HTERT RPE-1 (cell line): ENCODE data around the gene TBX15.

ENCODE experiments used
- in situ Hi-C: fragments of 300-500 bp; cut with MboI; formaldehyde crosslinking; loops from 4 replicates; pipeline ENCODE4 v1.14.3; 2020; ENCODE audit warnings: low sequenced_read_pairs

Gene TBX15

DNA sequence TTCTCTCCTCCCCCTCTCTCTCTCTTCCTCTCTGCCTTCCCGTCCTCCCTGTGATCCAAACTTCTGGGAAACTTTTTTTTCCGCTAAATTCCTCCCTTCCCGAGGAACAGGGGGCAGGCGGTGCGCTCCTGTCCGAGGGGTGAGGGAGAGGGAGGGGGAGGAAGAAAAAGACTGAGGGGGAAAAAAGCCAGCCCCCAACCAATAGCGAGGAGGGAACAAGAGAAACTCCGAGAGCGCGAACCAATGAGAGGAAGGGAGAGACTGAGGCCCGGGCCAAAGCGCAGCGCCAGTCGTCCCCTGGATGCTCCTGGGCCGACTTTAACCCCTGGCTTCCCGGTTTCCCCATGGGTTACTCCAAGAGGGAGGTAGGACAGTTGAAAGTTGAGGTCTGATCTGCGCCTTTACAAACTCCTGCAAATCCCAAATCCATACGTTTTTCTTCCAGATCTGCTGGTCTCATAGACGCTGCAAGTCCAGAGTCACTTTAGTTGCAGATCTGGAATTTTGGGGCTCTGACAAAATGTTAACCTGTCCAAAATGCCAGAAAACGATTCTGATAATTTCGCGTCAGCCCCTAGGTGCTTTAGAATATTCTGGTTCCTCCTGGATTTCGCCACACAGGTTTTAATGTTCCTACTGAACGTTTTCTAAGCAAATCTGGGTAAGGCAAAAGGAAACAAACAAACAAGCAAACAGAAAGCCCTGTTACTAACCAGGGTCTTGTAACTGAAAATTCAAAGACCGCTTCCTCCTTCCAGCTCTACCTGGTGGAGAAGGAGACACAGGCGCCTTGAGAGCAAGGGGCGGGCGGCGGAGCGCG, at the start of gene TBX15:
TBX15 (minus strand) TSS at position 158 of the 820 bp plus-strand sequence. CDS start 548 bp downstream, outside the sequence.
- in situ Hi-C loops = no loop called here

DNA sequence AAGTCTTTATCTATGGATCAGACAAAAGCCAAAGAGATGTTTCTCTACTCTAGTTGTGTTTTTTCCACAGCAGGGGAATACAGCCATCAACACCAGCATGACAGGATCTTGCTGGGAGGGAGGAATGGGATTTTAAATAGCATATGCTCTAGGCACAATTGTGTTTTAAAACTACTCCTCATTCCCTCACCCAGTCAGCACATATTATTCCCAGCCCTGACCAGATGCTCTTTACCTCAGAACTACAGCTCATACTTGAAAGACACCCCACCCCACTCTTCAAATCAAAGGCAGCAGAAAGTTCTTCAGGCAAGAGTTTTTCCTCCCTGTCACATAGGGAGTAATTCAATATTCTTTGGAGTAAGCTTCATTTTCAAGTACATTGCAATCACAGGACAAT, 46.2 kb upstream of the TBX15 start:
- in situ Hi-C loops = no loop called here

DNA sequence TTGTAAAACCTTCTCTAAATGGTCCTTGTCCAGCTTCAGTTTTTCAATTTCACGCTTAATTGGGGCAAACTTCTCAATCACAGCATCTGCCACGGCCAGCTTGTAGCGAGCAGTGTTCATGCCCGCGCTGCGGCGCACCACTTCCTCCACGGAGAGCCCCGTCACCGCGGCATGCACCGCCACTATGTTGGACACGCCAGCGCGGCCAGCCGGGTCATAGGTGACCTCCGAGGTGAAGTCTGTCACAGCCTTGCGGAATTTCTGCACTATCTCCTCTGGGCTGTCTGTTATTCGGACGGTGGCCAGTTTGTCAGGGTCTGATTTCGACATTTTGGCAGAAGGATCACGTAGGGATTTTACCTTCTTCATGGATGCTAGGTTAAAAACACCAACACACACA, 44.8 kb upstream of the TBX15 start:
- in situ Hi-C loops = no loop called here

DNA sequence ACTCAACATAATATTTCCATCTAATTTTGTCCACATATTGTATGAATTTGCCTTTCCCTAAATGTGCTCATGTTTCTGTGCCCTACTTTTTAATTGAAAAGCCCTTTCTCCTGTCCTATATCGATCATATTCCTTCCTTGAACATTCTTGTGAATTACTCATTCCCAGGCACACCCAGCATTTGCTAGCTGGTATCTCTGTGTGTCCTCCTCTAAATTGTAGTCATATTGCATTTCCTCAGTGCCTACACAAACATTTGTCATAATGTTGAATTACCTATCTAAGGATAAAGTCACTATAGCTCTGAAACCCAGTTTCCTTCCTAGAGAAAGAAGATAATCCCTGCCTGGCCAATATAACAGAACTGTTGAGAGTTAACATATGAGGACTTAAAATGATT, 39.6 kb upstream of the TBX15 start:
- in situ Hi-C loops = no loop called here

DNA sequence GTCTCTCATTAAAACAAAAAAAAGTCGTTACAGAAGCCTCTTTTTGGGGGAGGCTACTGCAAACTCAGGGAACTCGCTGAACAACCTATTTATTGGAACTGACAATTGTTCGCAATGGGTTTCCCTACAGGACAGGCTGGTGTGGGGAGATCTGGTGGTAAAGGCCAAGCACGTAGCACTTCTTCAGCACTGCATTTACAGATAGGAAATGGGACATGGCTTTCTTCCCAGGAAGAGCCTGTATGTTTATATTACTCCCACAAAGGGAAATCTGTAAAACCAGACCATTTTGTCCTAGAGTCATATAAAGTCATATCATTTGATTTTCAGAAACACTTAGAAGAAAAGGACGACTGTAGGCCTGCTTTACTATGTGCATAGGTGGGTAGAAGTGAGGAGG, 38.8 kb upstream of the TBX15 start:
- in situ Hi-C loops = no loop called here

DNA sequence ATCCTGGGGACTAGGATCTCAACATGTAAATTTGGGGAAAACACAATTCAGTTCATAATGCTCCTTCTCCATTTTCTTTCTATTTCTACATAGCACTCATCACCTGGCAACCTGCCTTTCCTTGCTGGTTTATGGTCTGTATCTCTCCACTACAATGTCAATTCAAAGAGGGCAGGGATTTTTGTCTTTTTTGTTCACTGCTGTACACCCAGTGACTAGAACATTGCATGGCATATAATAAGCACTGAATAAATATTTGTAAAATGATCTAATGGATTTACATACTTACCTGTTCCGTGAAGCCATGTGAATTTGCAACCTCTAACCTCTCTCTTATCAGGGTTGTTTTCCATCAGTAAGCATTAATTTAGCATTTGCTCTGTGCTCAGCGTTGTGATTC, 27.4 kb upstream of the TBX15 start:
- in situ Hi-C loops = no loop called here

DNA sequence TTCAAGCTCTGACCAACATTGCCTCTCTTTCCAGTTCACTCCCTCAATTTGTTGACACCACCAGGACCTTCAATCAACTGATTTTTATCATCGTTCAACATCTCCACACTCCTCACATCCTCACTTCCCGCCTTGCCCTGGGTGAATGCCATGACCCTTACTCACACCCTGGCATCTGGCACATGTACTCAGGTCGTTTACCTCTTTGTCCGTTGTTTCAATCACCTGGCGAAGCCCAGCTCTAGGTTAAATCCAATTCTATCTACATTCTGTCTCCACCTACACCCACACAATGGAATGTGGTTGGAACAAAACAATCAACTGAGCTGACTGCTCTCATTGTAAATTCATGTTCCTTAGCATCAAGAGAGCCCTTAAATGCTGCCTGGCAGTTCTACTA, 24.2 kb upstream of the TBX15 start:
- in situ Hi-C loops = no loop called here

DNA sequence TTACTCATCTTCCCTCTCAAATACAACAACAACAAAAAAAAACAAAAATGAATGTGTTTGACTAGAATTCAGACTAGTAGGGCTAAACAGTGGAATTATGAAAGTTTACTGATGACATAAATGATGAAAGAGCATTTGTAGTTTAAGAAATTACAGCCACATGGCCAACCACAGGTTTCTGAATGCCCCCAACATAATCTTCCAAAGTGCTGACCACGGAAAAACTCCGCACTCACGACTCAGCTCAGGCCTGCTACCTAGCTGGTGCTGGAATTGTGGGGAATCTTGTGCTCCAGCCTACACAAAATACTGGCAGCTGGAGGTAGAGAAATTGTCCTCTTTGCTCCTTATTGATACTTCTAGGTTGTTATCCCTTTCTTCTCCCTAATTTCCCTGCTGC, 23.6 kb upstream of the TBX15 start:
- in situ Hi-C loops = no loop called here

DNA sequence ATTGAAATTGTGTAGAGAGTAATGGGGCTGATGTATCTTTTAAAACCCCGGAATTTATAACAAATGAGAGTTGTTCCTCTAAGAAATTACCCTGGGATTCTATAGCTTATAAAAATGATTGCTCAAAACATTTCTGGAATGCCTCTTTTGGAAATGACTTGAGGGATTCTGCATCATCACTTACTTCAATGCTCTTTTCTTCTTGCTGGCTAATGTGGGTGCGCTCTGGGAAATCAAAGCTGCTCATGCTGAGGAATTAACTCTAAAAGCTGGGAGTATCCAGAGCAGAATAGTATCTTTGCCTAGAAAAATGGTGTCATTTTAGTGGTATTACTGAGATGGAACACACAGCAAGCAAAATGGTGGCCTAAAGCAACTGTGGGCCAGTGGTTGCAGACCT, 23.0 kb upstream of the TBX15 start:
- in situ Hi-C loops = no loop called here

DNA sequence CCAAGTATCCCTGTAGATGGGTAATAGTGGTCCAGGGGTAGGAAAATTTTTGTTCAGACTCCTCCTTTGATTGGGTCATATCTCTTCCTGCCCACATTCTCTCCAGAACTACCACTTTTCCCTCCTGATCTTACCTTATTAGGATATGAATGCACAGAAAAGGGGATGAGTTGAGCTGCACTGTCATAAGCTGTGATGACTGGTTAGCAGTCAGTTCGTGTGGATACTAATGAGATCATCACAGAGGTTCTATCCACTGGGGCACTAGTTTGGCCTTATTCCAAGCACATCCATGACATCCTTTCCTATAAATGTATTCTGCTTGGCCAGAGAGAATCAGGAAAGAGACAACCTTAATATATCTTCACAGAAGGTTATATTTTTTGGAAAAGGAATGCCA, 22.1 kb upstream of the TBX15 start:
- in situ Hi-C loops = no loop called here

DNA sequence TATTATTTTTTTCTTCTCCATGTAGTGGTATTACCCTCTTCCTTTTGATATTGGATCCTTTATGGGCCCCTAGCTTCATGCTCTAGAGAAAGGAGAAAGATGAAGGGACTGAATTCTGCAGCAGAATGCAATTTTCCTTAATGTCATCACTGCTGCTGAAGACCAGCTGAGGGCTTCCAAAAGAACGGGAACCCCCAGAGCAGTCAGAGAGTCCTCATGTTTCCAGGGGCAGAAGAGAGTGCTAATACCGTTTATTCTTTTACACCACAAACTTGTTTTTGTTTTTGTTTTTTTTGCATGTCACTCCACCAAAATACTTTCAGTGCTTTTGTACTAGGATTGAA, 21.1 kb upstream of the TBX15 start:
- in situ Hi-C loops = no loop called here

DNA sequence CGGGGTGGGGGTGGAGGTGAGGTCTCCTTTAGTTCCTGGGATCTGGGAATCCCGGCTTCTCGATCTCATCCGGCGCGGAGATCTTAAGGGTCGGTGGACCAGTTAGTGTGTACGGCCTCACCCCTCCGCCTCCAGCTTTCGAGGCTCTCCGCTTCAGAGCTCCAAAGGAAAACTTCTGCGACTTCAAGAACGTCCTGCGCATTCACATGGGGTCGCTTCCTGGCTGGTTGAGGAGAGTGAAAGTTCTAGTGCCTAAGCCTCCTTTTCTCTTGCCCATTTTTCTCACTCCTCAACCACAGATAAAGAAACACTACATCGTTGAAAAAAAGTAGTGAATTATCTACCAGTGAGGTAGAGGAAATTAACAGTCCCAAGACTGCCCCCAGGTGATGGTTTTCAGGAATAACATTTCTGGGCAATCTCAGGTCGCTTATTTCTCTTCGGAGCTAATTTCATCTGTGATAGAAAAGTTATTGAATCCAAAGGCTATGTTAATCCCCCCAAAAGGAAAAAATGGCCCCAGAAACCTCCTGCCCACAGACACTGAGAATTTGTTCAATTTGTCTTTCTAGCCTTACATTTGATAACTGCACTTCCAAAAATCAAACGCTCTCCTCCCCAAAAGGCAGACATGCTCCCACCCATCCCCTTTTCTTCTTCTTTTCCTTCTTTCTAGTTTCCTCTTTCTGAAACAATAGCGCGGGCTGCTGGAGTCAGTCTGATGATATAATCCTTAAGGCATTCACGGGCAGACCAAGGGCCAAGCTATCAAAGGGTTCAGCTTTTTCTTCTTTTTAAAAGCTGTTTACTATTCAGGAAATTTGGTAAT, 20.6 kb upstream of the TBX15 start:
- in situ Hi-C loops = no loop called here

DNA sequence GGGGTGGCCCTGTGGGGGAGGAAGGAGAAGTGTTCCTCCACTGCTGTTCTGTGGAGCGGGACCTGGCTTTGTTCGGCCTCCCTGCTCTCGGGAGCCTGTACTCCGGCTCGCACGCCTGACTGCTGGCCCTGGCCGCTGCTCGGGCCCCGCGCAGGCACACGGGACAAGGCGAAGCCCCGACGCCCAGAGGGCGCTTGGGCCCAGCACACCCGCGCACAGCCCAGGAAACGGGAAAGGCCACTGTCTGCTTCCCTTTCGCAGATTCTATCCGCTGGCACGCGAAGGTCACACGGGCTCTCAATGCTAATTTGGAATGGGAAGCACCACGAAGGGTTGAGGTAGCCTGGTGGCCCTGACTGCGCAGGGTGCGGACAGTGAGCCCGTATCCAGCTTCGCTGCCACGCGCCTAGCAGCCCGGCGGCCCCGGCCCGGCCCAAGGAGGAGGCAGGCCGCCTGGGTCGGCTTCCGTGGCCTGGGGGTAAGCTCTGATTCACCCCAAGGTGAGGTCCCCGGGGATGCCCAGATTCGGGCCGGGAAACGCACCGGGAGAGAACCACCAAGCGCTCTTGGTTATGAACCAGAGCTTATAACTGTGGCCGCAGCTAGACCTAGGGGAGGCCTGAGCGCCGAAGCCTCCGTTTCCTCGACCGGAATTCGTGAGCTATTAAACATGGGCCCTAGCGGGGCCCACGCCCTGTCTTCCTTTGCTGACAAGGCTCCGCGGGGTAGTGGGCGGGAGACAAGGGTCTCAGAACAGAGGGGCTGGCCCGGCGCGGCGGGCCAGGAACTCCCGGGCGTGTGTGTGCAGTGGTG, 19.7 kb upstream of the TBX15 start:
- in situ Hi-C loops = no loop called here

DNA sequence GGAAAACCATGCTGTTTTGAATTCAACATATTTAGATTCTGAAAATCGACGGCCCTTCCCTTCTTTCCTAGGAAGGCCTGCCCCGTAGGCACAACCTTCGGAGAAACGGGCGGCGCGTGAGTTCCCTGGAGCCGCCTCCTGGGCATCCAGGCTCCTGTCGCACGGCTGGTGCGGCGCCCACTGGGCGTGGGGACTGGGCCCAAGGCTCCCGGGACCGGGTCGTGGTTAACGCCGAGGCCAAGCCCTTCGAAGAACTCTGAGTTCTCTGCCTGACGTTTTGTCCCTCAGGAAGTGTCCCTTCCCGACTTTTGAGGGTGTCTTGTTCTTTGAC, 19.2 kb upstream of the TBX15 start:
- in situ Hi-C loops = no loop called here

DNA sequence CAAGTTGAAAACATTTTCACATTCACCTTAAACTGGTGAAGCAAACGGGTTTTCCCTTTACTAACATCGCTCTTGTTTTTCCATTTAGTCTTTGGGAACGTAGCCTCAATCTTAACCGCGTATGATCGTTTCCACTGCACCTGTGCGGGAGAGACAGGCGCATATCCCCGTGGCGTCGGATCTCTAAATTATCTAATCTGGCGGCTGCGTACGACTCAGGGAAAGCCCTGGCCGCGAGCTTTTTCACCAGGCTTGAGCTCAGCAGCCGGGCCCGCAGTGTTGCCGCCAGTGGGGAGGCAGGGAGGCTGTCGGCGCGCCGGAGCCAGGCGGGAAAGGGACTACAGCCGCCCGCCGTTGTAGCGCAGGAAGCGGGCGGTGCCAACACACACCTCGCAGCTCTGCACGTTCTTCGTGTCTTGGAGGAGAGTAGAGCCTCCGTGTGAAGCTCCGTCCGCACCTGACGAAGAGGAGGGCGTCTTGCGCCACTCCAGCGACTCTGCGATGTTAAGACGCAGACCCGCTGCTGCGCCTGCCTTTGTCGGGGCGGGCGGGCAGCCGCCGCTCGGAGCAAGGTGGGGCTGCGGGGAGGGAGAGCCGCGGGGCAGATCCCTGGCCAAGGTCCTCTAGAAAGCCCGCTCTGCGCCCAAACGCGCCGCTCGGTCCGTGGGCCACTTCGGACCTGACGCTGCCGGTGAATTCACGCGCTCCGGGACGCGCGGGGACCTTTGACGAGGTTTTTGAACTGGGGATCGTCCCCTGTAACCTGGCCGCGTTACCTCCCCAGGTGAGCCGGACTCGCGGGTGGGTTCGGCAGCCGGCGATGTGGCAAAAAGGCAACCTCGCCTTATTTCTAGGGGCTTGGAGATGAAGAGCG, 18.5 kb upstream of the TBX15 start:
- in situ Hi-C loops = no loop called here

DNA sequence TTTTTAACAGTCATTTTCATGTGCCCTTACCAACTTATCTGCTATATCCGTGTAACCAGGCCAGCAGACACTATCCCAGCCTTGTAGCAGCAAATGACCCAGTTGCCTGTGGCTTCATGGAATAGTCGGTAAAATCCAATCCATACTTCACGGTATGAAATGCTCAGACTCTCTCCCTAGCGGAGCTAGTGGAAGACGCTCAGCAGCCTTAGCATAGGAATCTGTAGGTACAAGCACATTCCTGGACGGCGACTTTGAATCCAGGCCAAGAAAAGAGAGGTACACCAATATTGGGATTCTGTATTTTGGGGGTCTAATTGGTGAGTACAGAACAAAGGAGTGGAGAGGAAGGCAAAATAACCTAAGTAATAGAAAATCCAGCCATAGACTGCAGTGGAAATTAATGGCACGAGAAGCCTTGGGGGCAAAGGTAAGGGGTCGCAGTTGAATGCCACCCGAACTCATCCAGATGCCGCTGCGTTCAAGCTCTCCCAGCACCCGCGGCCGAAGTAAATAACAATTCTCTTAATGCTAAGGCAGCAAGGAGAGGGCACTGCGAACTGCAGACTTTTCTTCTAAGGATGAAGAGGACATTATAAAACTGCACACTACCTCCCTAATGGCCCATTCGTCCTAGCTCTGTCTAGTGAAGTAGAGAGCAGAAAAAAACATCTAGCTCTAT, 17.7 kb upstream of the TBX15 start:
- in situ Hi-C loops = no loop called here

DNA sequence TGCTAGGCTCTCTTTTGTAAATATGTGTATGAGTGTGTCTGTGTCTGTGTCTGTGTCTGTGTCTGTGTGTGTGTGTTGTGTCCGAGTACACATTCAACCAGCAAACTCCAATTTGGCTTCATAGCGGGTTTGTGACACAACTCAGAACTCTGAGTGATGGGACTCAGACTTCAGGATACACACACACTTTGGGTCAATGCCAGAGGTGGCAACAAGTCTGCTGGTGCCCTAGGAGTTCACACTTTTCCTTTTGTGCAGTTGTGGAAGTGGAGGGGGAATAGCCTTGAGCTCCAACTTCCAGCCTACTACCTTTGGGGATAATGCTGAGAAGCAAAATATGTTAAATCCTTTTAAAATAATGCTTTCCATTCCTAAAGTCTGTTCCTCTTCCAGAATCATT, 16.6 kb upstream of the TBX15 start:
- in situ Hi-C loops = no loop called here

DNA sequence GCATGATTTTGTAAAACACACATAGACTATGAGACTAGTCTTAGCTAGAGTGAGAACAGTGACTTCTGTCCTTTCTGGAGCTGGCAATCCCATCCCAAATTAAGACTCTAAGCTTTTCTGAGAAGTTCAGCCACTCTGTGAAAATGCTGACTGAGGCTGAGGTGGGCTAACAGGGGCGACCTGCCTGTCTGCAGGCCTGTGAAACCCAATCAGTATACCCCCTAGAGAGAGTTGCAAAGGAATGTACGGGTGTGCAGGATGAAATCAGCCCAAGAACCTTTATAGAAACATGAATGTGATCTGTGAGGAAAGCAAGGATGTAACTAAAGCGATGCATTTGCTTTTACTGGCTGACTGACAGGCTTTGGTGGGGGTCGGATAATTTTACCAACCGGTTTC, 16.0 kb upstream of the TBX15 start:
- in situ Hi-C loops = no loop called here

DNA sequence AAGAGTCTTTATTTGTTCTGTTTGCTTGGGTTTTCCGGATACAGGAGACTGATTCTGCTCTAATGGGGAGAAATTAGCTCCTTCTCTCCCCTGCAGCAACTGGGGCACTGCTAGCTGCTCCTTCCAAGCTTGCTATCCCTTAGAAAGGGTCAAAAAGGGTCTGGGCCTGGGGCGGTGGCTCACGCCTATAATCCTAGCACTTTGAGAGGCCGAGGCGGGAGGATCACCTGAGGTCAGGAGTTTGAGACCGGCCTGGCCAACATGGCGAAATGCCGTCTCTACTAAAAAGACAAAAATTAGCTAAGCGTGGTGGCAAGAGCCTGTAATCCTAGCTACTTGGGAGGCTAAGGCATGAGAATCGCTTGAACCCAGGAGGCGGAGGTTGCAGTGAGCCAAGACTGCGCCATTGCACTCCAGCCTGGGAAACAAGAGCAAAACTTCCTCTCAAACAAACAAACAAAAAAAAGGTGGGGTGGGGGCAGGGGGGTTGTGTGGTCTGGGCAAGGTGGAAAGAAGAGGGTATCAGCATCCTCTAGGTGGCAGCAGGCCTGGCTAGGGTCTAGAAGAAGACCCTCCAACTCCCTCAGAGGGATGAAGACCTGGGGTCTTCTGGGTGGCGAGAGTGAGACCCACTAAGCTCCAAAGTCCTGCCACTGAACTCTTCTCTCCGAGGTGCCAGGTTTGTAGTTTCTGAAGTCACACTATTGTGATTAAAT, 15.4 kb upstream of the TBX15 start:
- in situ Hi-C loops = no loop called here
